Mesenteric fat pad (tissue), 1 donor: Measurements from ENCODE around the gene USP6NL. TPM values are rescaled to one million over a fixed set of nuclear protein-coding genes. Genes with fewer than 3 reads are reported as not detected.

ENCODE experiments used
- DNase-seq: peaks from one replicate; pipeline ENCODE4 v3.0.0-alpha.2; 2020; ENCODE audit warnings: low spot score
- total RNA-seq: library from RNA; stranded (reverse); fragmentation: NEBNext Ultra II Directional; extraction: Animal tissue kit (Norgen Biotek cat#: 25700); gene quantifications from one replicate; pipeline ENCODE4 v1.2.1, GENCODE V29; 2021
- donor health status: DM: yes; HTN: yes; CAD: no.

The USP6NL gene
- total RNA-seq, 1 donor from 2014 or later, result 18.6 TPM

DNA sequence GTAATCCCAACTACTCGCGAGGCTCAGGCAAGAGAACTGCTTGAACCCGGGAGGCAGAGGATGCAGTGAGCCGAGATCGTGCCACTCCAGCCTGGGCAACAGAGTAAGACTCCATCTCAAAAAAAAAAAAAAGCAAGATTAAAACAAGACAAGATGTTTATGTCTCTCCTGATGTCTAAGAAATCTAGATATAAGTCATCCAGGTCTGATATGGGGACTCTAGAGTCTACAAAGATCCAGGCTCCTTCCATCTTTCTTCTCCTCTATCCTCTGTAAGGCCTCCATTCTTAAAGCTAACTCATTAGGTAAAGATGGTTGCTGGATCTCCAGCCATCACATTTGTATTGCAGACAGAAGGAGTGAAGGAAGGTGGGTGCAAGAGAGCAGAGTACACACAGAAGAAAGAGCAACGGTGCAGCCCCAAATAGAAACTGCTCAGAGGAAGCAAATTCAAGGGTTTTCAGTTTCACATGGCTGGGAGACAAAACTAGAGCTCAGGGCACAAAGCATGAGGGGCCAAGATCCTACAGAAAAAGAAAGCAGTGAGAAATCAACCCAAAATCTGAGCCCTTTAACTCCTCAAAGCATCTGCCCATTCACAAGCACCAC lies 57.6 kb downstream of the USP6NL start:
- DNase-seq, result no peak

- no peak for DNase-seq
Measured at GRCh38 chr10:11551916-11552602, 59.4 kb downstream of the USP6NL start.

DNA sequence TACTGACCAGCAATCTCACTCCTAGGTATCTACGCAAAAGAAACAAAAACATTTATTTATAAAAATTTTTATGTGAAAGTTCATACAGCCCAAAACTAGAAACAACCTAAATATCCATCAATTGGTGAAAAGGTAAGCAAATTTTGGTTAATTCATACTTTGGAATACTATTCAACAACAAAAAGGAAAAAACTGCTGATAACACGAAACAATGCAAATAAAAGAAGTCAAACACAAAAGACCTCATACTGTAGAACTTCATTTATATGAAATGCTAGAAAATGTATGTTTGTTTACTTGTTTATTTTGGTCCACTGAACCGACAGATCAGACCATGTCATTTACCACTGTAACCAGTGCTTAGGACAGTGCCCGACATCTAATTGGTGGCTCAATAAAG lies 60.3 kb downstream of the USP6NL start:
- DNase-seq, result no peak

GRCh38 chr10:11548768-11549099 lies 62.7 kb downstream of the USP6NL start:
- DNase-seq, result no peak

DNA sequence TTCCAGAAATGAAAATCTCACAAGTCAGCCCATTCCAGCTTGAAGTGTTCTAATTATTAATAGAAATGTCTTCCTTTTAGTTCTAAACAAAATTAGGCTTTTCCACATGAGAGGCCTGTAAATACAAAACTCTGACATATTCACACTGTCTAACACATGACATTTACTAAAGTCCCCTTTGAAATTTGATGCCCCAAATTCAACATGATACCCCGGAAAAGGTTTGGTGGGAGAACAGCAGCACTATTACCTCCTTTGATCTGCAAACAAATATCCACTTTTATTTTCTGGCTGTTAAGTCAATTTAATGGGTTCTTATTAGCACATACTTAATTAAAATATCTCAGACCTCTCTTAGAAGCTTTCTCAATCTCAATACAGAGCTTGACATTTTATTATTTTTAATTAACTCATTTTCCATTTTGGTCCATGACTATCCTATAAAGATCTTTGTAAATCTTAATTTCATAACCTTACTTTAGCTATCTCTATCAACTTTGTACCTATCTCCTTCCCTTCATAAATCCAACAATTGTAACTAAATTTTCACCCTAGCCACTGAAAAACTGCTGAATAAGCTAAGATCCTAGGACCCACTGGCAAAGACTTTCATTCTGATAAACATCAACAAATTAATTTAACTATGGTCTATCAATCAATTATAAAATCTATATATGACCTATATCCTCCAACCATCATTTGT lies 63.2 kb downstream of the USP6NL start:
- DNase-seq, result no peak

- no peak for DNase-seq
Measured at GRCh38 chr10:11546581-11546980, 64.9 kb downstream of the USP6NL start.

GRCh38 chr10:11541296-11541695 lies 70.2 kb downstream of the USP6NL start:
- DNase-seq, result no peak

- DNase-seq, result no peak
Measured at GRCh38 chr10:11539191-11539868, 72.1 kb downstream of the USP6NL start.

DNA sequence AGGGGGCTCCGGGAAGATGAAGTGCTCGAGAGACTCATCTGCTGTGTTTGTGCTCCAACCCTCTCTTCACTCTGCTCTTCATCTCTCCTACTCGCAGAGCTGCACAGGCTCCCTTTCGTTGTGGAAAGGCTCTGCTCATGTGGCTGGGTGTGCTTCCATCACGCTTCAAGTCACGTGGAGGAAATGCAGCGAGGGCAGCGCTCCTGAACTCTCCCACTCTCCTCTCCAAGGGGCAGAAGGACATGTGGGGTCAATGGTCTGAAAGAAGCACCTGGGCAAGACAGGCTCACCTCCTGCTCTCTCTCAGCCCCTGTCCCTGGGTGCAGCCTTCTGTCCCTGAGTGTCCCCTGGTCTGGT lies 72.6 kb downstream of the USP6NL start:
- no peak for DNase-seq

DNA sequence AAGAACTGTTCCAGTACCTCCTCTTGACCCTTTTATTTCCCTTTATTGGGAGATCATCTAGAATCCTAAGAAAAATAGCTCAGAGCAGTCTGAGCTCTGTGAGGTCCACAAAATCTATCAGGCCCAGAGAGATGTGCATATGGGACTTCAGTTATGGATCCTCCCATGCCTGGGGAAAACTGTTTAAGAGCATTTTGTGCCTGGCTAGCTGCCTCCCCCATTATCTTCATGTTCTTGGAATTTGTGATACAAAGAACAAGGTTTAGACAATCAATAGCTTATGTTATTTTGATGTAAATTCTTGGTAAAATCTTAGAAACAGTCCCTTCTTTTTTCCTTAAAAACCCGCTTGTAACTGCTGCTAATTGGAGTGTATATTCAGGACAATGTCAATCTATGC lies 75.2 kb downstream of the USP6NL start:
- no peak for DNase-seq

DNA sequence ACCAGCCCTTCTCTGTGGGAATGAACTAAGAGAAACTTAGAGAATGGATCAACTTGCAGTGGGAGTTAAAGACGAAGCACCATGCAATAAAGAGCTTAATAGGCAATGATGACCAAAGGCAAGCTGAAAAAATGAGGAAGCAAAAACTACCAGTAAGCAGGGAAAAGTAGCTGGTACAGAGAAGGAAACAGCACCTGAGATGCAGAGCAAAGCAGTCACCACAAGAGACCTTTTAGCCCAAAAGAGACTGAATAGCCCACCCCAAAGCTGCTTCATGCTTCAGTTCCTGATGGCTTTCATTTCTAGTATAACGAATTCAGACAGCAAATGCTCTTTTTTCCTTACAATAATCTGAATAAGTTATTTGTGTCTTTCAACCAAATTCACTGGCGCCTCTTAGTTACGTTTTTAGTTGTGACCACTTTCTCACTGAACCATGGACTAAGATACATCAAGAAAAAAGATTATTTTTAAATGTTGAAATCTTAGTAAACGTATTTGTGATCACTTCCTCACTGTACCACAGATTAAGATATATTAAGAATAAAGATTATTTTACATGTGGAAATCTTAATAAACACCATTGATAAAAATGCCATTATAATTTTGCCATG lies 76.0 kb downstream of the USP6NL start:
- no peak for DNase-seq

- DNase-seq, result no peak
Measured at GRCh38 chr10:11533328-11533781, 78.1 kb downstream of the USP6NL start.

GRCh38 chr10:11532306-11532705 lies 79.1 kb downstream of the USP6NL start:
- DNase-seq, result no peak

DNA sequence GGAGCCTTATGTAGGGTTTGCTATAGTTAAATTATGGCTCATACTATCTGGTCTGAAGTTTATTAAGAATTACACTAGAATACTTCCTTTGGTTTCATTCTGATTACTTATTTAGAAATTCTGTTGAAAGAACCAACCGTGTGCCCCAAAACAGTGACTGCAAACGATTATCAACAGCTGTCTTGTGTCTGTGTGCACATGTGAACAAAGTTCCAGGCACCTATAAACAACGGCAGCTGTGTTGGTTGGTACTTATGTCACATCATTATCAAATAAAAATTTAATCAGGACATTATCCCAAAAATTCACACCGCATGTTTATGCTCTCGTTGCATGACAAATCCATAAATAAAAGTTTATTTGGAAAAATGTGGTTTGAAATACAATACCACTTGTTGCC lies 80.6 kb downstream of the USP6NL start:
- no peak for DNase-seq

- no peak for DNase-seq
Measured at GRCh38 chr10:11529276-11529903, 82.1 kb downstream of the USP6NL start.

DNA sequence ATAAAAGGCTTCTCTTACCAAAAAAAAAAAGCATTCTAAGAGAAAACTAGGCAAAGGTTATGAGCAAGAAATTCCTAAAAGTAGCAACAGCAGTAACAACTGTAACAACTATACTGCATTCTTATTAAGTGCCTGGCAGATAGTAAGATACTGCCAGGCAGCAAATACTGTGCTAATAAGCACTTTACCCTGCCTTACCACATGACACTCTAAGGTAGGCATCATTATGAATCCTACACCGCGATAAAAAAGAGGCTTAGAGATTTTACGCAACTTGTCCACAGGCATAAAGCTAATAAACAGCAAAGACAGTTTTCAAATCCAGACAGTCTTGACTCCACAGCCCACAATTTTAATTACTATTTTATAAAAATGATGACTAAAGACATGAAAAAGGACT lies 83.2 kb downstream of the USP6NL start:
- DNase-seq, result no peak

- no peak for DNase-seq
Measured at GRCh38 chr10:11527691-11528255, 83.7 kb downstream of the USP6NL start.

GRCh38 chr10:11527068-11527467 lies 84.4 kb downstream of the USP6NL start:
- no peak for DNase-seq

DNA sequence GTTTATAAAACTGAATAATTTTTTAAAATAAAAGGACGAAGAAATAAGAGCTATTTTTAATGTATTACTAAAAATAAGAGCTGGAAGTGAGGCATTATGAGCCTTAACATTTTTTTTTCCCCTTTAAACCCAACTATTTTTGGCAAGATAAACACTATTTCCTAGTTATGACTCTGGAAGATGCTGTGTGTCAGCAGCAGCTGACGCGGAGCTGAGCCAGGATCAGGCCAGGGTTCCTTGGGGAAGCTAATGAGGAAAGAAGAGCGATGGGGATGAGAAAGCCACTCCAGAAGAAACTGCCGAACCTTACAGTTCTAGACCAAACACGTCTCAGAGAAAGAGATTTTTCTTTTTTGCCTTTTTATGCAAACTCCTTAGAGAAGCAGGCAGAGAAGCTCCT lies 85.9 kb downstream of the USP6NL start:
- DNase-seq, result no peak

GRCh38 chr10:11522821-11523245 lies 88.6 kb downstream of the USP6NL start:
- no peak for DNase-seq

- no peak for DNase-seq
Measured at GRCh38 chr10:11521860-11522259, 89.6 kb downstream of the USP6NL start.
